LNCaP clone FGC (cell line): ENCODE measurements around the gene FBXO45.

ENCODE experiments used
- DNase-seq: peaks from one replicate; pipeline ENCODE4 v3.0.0-alpha.2; 2011; ENCODE audit warnings: low read depth
- H3K4me3 ChIP-seq: 2 replicates; pipeline ENCODE4 v1.5.1; 2011; ENCODE audit warnings: mild to moderate bottlenecking, low read depth, low read length, control low read depth
- TF ChIP-seq, protein P1 (sequence below): IDR thresholded peaks from 2 replicates; pipeline ENCODE4 v1.5.1; 2012; ENCODE audit warnings: mild to moderate bottlenecking; ENCODE audit not compliant: control insufficient read depth, insufficient read depth; ENCODE audit errors: extremely low read depth

Gene FBXO45

DNA sequence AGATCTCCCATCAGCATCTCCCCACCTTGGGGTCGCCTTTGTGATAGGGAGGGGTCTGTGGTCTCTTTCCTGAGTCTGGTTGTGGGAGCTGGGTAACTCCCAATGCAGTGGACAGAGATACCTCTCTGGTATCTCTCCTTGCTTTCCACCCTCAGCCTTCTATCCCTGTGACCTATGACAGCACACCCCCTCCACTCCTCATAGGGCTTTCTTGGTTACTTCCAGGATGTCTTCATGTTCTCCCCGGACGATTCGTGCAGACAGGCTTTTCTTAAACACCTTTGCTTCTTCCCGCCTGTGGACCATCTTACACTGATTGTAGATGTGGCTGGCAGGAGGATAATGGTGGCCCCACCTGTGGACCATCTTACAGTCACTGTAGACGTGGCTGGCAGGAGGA lies 56.9 kb downstream of the FBXO45 start:
- TF ChIP-seq, protein P1, sequence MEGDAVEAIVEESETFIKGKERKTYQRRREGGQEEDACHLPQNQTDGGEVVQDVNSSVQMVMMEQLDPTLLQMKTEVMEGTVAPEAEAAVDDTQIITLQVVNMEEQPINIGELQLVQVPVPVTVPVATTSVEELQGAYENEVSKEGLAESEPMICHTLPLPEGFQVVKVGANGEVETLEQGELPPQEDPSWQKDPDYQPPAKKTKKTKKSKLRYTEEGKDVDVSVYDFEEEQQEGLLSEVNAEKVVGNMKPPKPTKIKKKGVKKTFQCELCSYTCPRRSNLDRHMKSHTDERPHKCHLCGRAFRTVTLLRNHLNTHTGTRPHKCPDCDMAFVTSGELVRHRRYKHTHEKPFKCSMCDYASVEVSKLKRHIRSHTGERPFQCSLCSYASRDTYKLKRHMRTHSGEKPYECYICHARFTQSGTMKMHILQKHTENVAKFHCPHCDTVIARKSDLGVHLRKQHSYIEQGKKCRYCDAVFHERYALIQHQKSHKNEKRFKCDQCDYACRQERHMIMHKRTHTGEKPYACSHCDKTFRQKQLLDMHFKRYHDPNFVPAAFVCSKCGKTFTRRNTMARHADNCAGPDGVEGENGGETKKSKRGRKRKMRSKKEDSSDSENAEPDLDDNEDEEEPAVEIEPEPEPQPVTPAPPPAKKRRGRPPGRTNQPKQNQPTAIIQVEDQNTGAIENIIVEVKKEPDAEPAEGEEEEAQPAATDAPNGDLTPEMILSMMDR = no peak
- H3K4me3 ChIP-seq = no peak overlapping the region
- no peak for DNase-seq

DNA sequence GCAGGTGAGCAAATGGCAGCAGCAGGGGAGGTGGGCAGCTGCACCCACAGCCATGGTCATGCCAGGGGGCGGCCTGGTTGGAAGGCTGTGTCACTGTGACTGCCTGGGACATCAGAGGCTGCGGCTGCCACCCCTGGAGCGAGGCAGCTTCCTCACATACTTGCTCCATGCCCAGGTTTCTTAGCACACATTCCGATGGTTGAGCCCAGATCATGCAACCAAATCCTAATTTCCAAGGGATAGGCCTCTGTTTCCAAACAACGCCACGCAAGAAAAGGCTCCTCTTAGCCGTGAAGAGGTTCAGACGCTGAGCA lies 59.4 kb downstream of the FBXO45 start:
- TF ChIP-seq, protein P1 = no peak
- no peak for DNase-seq
- no peak overlapping the region for H3K4me3 ChIP-seq

DNA sequence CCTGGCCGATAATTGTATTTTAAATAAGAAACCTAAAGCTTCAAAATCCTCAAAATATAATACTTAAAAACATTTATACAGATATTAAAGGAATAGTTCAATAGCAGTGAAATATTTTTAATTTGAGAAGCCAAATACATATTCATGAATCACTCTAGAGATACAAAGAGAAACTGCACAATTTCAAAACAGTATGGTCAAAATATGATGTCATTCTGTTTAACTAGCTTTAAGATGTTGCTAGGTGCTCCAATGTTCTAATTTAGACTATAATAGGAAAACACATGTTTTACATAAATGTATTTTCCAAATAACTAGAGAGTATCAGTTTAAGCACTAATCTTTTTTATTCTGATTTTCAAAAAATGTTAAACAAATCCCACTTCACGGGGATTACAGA lies 60.8 kb downstream of the FBXO45 start:
- no peak overlapping the region for H3K4me3 ChIP-seq
- DNase-seq = no peak
- TF ChIP-seq, protein P1 = no peak

DNA sequence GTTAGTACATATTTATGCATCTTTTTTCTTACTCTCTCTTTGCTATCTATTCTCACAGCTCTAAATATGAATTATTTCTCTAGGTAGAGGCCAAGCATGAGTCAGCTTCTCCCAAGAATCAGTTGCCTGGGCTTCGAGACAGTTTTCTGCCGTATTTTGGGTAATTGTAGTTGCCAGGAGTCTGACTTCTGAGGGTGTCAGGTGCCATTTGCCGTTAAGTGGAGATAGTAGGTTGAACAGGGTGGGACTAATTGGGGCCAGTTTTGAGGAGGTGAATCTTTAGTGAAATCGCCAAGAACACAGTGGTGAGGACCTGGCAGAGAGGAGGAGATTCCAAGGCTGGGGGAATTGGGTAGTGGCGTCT lies 63.2 kb downstream of the FBXO45 start:
- no peak for DNase-seq
- peak overlapping the region; percentile 70 for H3K4me3 ChIP-seq
- TF ChIP-seq, protein P1 = no peak

DNA sequence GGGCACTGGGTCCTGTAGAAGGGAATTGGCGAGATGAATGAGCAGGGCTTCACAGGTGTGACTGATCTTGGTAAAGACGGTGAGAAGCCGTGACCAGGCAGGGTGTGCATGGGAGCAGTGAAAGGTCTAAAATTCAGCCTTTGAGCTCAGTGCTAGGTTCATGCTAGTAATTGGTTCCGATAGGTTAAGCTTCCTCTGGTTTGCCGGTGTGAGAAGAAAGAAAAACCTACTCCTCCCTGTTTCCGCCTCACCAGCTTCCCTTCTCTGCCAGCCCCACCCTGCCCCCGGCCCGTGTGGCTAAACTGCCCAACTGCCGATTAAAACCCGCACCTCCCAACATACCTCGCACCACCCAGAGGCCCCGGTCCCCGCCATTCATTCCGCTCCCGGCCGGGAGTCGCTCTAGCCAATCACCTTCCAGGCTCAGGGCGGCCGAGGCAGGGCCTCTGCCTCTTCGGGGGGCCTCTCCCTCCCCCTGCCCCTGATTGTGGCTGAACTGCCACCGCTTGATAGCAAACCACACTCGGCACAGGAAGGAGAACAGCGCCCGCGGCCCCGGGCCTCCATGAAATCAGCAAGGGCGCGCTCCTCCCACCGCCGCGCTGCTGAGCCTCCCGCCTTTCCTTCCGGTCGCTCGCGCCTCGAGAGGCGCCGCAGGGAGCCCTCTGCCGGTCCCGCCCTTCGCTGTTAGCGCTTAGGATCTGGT lies 63.7 kb downstream of the FBXO45 start:
- TF ChIP-seq, protein P1 = peak; percentile 48
- peak overlapping the region; percentile 70 for H3K4me3 ChIP-seq
- peak; percentile 15 for DNase-seq

DNA sequence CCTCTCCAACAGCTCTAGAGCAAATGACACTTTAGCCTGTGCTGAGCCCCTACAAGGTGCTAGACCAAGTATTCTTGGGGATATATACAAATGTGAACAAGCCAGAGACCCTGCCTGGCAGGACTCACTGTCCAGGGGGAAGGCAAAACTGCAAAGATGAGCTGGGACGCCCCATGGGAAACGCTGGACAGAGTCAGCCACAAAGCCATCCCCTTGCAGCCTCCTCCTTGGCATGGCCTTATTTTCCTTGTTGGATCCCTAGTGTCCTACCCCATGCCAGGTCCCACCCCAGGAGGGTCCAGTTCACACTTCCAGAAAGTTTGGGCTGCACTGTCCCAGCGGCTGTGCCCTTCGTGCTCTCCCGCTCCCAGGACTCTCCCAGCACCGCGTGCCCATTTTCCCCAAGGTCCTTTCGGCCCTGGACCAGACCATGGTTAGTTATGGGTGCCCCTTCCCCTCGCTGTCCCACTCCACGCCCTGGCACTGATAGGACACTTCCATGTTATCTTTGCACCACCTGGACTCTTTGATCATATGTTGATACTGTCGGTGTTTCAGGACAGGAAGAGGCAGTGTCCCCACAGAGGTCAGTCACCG lies 65.2 kb downstream of the FBXO45 start:
- DNase-seq = no peak
- no peak overlapping the region for H3K4me3 ChIP-seq
- TF ChIP-seq, protein P1 = no peak

DNA sequence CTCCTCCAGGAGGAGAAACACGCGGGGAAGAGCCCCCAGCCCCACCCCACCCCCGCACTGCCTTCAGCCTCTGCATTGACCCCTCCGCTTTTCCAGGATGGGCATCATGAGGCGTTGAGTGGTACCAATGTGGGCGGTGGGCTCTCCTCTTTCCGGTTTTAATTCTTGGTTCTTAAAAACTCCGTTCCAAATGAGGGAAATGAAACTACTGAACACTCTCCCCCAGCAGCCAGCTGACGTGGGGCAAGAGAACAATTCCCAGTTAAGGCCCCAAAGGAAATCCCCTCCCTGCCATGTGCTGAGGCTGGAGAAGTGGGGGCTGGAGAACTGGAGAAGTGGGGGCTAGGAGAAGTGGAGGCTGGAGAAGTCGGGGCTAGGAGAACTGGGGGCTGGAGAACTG lies 65.8 kb downstream of the FBXO45 start:
- H3K4me3 ChIP-seq = no peak overlapping the region
- DNase-seq = no peak
- TF ChIP-seq, protein P1 = no peak
